Choroid plexus epithelial cell (primary cell): Measurements from ENCODE around the gene SOX6.
"Not testable (repeated sequence)": the region's sequence is repeated elsewhere in the genome, so short reads cannot be mapped to it uniquely, and the experiment has no call there.

Source experiments
- DNase-seq: peaks from one replicate; pipeline ENCODE4 v3.0.0-alpha.2; 2010; ENCODE audit warnings: low read depth
- H3K4me3 ChIP-seq: 2 replicates; pipeline ENCODE4 v1.5.1; 2011; ENCODE audit warnings: low read depth, mild to moderate bottlenecking, control low read depth, low read length, moderate library complexity
- CTCF ChIP-seq: conservative IDR thresholded peaks from 2 replicates; pipeline ENCODE4 v1.5.1; 2011; ENCODE audit warnings: low read depth, mild to moderate bottlenecking, control low read depth, inconsistent platforms, low read length, moderate library complexity

Gene SOX6

GRCh38 chr11:16394947-16395346 is 38.6 kb upstream of the SOX6 start:
- H3K4me3 ChIP-seq: no peak overlapping the region
- TF ChIP-seq CTCF: no peak
- no peak for DNase-seq

GRCh38 chr11:16393340-16393739 is 37.0 kb upstream of the SOX6 start:
- H3K4me3 ChIP-seq: no peak overlapping the region
- no peak for DNase-seq
- no peak for TF ChIP-seq CTCF

GRCh38 chr11:16392616-16393015 is 36.3 kb upstream of the SOX6 start:
- TF ChIP-seq CTCF: no peak
- no peak for DNase-seq
- no peak overlapping the region for H3K4me3 ChIP-seq

GRCh38 chr11:16390826-16391225 is 34.5 kb upstream of the SOX6 start:
- not testable (repeated sequence) for DNase-seq, H3K4me3 ChIP-seq

- H3K4me3 ChIP-seq: no peak overlapping the region
- no peak for DNase-seq
- no peak for TF ChIP-seq CTCF
Measured at GRCh38 chr11:16385099-16385498, 28.8 kb upstream of the SOX6 start.

- DNase-seq: no peak
- no peak overlapping the region for H3K4me3 ChIP-seq
- no peak for TF ChIP-seq CTCF
Measured at GRCh38 chr11:16382638-16383380, 26.5 kb upstream of the SOX6 start.

GRCh38 chr11:16382186-16382585 is 25.8 kb upstream of the SOX6 start:
- H3K4me3 ChIP-seq: no peak overlapping the region
- TF ChIP-seq CTCF: no peak

More at GRCh38 chr11:16382186-16382585, 25.8 kb upstream of the SOX6 start:
- DNase-seq: no peak
